ENCODE results near the gene G2E3.

The G2E3 gene

DNA sequence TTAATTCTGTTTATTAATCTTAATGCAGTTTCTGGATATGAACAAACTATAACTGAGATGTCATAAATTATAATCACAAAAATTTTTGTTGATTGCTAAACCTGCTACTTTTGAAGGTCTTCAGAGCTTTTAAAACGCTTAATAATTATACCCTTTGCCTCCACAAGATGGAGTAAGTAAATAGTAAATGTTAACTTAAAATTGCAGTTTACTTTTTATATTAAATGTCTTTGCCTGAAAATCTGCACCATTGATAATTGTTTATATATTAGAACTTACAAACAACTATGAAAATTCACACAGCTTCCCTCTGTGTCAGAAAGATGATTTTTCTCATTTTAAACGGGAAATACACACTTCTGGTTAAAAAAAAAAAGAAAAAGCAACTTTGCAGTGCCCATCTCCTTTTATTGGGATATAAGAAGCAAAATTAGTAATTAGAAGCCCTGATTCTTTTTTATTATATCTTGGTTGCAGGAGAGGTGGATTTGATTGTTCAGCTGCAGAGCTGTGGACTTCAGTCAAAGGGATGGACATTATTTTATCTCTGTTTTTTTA lies 98.7 kb downstream of the G2E3 start:
- peak; percentile 21 for DNase-seq

DNA sequence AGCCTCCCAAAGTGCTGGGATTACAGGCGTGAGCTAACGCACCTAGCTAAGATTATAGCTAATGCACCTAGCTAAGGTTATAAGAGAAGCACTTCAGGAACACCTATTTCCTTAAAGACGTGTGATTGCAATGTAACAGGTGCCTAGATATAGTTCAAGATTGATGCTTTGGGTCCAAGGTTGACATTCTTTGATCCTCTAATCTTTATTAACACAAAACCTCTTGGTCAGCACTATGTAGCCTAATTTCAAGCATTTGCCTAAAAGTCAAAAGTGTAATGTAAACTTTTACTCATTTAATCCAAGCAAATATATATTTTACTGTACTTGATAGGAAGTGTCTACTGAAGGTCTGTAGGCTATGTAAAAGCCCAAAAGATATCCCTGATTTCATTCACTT lies 99.7 kb downstream of the G2E3 start:
- DNase-seq: no peak

- DNase-seq: no peak
Observed at GRCh38 chr14:30669594-30669993, 110.6 kb downstream of the G2E3 start.
